LHCN-M2 (cell line): Measurements from ENCODE around the gene PDGFRB. TPM values are rescaled to one million over a fixed set of nuclear protein-coding genes. Genes with fewer than 3 reads are reported as not detected.

Source experiments
- DNase-seq: peaks from one replicate; pipeline ENCODE4 v3.0.0-alpha.2; 2012; ENCODE audit warnings: low read depth
- total RNA-seq: library from RNA; depleted of rRNA; stranded (reverse); fragments of >200 nt; gene quantifications from 2 replicates; pipeline ENCODE4 v1.2.3, GENCODE V29; 2014

PDGFRB gene
- total RNA-seq, 1 experiment from 2014 or later = 7.9 TPM

GRCh38 chr5:150146235-150146634 lies 9.4 kb downstream of the PDGFRB start:
- no peak for DNase-seq

- DNase-seq = no peak
Measured at GRCh38 chr5:150144879-150145278, 10.8 kb downstream of the PDGFRB start.

DNA sequence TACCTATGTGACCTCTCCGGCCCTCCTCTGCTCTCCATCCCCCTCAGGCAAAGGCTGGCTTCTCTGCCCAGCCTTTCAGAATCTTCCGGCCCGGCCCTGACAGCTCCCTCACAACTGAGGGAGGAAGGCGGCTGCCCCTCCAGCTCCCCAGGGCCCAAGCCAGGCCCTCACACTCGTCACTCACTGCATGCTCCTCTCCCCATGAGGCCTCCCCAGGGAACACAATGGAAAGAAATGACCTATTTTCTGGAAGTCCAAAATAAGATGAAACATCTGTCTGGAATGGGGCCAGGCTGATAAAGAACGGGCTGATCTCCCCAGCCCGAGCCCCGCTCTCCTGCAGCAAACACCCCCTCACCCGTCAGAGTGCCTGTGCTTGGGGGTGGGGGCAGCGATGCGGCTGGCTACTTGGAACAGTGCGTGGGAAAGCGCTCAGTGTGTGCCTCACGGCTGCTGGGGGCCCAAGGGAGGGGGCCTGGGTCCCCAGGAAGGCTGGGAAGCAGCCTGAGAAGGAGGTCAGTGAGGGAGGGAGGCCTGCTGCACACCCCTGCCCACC lies 11.3 kb downstream of the PDGFRB start:
- DNase-seq = peak; percentile 45

GRCh38 chr5:150143350-150144245 lies 12.0 kb downstream of the PDGFRB start:
- peak; percentile 92 for DNase-seq

- DNase-seq = peak; percentile 94
Measured at GRCh38 chr5:150142959-150143349, 12.7 kb downstream of the PDGFRB start.

- no peak for DNase-seq
Measured at GRCh38 chr5:150142185-150142958, 13.3 kb downstream of the PDGFRB start.

DNA sequence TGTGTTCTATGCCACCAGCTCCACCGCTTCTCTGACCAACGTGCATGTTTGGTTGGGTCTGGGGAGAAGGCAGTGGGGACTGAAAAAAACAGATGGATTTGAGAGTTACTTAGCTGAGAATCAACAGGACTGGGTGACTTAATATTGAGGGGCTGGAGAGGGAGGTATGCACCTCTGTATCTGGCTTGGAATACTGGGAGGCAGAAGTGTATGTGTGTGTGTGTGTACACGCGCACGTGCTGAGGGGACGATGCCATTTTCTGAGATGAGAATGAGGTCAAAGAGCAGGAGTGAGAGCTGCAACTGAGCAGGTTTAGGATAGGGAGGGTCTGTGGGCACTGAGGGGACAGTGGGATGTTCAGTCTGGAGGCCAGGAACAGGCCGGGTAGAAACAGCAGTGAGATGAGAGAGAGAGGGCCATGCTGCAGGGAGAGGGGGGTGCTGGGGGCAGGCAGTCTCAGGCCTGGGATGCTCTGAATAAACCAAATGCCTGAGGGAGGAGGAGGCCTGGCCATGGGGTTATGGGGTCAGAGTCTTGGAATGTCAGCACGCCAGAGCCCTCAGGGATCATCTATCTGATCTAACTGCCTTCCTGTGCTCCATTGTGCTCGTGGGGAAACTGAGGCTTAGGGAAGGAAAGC lies 14.0 kb downstream of the PDGFRB start:
- DNase-seq = peak; percentile 63

GRCh38 chr5:150140830-150141229 lies 14.8 kb downstream of the PDGFRB start:
- no peak for DNase-seq

DNA sequence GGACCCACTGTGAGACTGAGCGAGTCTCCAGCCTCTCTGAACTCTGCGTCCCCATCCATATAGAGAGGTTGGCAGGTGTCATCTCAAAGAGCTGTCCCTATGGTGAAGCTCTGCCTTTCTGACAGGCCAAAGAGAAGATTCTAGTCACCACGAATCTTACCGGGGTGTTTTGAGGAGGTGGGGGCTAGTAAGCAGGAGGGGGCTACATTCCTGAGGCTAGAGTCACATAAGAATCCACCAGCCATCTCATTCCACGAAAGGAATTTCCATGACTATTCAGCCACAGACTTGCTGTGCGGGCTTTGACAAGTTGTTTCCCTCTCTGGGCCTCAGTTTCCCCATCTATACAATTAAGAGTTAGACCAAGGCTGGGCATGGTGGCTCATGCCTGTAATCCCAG lies 16.3 kb downstream of the PDGFRB start:
- no peak for DNase-seq

DNA sequence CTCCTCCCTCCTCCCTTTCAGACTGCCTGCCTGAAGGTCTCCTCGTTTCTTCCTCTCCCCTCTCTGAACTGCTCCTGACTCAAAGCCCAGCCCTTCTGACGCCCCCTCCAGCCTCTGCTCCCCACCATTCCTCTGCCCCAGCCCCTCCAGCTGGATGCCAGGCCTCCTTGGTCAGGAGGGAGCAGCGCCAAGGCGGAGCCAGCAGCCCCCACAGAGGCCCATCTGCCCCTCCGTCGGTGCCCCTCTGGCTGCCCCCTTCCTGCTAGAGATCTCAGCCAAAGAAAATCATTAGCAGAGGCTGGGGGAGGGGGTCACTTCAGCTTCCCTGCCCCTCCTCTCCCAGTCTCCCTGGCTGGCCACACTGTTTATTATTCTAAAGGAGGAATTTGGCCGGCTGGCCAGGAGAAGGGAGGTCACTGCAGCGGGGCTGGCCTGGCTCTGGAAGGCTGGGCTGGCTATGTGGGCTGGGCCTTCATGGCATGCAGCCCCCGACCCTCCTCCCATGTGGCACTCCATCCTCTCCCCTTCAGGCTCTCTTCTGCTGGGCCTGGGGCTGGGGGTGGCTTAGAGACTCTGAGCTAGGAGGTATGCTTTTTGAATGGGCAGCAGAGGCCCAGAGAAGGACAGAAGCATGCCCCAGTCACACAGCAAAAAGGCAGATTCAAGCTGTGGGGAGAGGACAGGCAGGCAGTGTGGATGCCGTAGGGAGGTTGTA lies 16.9 kb downstream of the PDGFRB start:
- DNase-seq = peak; percentile 71

GRCh38 chr5:150137997-150138396 lies 17.6 kb downstream of the PDGFRB start:
- no peak for DNase-seq

GRCh38 chr5:150137168-150137957 lies 18.3 kb downstream of the PDGFRB start:
- no peak for DNase-seq

GRCh38 chr5:150136305-150137167 lies 19.1 kb downstream of the PDGFRB start:
- no peak for DNase-seq

GRCh38 chr5:150135557-150136304 lies 19.9 kb downstream of the PDGFRB start:
- DNase-seq = no peak

DNA sequence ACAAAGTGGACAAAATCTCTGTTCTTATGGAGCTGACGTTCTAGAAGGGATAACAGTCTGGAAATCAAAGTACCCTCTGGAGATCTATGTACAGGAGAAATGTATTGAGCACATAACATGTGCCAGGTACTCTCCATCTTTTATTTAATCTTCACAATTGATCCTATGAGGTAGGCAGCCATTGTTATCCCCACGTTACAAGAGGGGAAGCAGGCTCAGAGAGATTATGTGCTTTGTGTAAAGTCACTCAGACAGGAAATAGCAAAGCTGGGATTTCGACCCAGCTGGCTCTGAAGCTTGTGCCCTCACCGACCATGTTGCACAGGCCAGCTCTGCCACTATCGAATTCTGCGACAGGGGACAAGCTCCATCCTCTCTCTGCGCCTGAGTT lies 21.5 kb downstream of the PDGFRB start:
- DNase-seq = no peak

DNA sequence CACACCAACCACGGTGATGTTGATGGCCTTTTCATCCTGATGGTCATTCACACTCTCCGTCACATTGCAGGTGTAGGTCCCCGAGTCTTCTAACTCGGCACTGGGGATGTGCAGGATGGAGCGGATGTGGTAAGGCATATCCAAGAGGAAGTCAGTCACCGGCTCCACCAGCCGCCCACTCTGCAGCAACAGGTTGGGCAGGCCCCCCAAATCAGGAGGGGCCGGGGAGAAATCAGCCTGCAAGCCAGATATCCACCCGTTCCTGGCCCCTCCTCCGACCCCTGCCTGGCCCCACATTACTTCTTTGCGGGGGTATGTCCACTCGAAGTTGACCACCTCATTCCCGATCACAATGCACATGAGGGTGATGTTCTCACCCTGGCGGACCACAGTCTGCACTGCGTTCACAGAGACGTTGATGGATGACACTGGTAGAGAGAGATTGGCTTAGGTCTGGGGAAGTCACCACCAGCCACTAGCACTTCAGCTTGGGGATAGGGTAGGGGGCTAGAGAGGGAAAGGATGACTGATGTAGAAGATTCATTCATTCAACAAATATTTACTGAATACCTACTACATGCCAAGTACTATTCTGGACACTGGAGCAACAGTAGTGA lies 22.0 kb downstream of the PDGFRB start:
- no peak for DNase-seq

GRCh38 chr5:150132740-150133139 lies 22.9 kb downstream of the PDGFRB start:
- no peak for DNase-seq

DNA sequence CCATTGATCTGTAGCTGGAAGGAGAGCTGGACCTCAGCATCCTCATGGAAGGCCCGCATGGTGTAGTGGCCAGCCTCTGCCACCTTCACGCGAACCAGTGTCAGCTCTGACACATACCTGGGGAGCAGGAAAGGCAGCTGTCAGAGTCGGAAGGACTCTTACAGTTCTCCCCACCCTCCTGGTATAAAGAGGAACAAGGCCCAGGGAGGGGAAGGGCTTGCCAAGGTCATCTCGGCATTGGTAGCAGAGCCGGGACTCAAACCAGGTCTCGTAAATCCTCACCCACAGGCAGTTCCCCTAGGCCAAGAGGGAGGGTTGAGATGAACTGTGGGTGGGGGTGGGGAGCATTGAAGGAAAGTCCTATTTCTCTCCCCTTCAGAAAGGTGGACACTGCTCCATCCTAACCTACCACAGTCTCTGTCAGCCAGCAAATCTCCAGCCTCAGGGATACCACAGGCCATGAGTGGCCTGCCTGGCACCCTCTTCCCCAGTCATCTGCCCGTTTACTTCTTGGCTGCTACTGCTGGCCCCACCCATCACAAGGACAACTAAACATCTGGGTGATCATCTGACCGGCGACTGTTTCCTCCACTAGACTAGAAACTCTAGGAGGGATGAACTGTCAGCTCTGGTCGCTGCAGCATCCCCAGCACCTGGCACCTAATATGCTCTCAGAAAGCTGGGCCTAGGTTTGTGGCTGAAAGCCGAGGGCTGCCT lies 23.5 kb downstream of the PDGFRB start:
- no peak for DNase-seq
